ENCODE measurements around the gene TBL1XR1. TPM values are rescaled to one million over a fixed set of nuclear protein-coding genes. Genes with fewer than 3 reads are reported as not detected.

The TBL1XR1 gene
- total and polyA plus RNA-seq, 2 of the 4 experiments (the other 2 are of a cell fraction): 25.2 to 170 TPM

DNA sequence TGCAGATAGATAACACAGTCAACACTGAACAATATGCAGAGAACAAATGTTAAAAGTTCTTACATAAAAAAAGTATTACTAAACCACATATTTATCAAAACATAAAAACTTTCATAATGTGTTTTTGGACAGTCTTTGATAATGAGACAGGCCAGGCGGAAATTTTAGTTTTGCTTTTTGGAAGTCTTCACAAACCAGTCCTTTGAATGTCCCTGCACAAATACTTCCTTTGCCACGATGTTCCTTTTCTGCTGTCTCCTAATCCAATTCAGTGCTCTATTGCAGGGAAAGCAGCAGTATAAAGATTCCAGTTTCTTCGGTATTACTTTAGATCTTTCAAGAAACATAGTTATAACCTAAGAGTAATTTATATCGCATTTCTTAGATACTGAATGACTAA lies 135.9 kb downstream of the TBL1XR1 start:
- Histone ChIP-seq H4K91ac (ENCODE audit: insufficient read depth, low read depth, low read length) (no peak overlapping the region), H3K4me2 (ENCODE audit: low read depth, low read length) (no peak overlapping the region), H3K9me3 (ENCODE audit: control insufficient read depth, insufficient read depth, low read length) (no peaks in the 10 kb centered on the region), H3K18ac (ENCODE audit: low read depth, low read length) (no peak overlapping the region), H3K56ac (ENCODE audit: extremely low read depth, insufficient read depth, low read length) (no peak overlapping the region), H3K14ac (replicated peaks; ENCODE audit: low read depth, low read length) (no peak overlapping the region), H2AK5ac (ENCODE audit: low read depth, low read length) (no peak overlapping the region), H2AFZ (replicated peaks; ENCODE audit: low read length, poor library complexity) (no peak overlapping the region), H3K79me1 (ENCODE audit: low read depth in 1 of 2, low read length in 2 of 2) (peaks cover 26 to 72% of the 10 kb centered on the region in 2 experiments; a peak in 3 of 4 replicates), H3K9ac (ENCODE audit: low read depth, low read length) (no peak overlapping the region), H3K36me3 (ENCODE audit: control insufficient read depth, insufficient read depth, low read length) (peaks cover 1% of the 10 kb centered on the region), H2BK5ac (ENCODE audit: low read depth, low read length, poor library complexity, severe bottlenecking) (no peak overlapping the region), H3K23ac (ENCODE audit: low read depth, low read length) (peak overlapping the region; percentile 24; the same call in 1 of the 2 replicates), H4K8ac (ENCODE audit: low read depth in 2 of 2, low read length in 2 of 2) (no peak overlapping the region), H2BK15ac (ENCODE audit: low read depth, low read length) (no peak overlapping the region), H2AK9ac (replicated peaks; ENCODE audit: low read depth, low read length, poor library complexity) (no peak overlapping the region), H2BK20ac (ENCODE audit: low read depth, low read length) (no peak overlapping the region), H3K27me3 (ENCODE audit: control insufficient read depth, insufficient read depth, low read length) (no peaks in the 10 kb centered on the region), H4K5ac (ENCODE audit: low read depth, low read length) (no peak overlapping the region), H4K20me1 (ENCODE audit: insufficient read depth, low read length) (peaks cover 11% of the 10 kb centered on the region; the same call in 1 of the 2 replicates), H3K4me3 (ENCODE audit: insufficient read depth, low read depth, low read length) (no peak overlapping the region), H2BK120ac (ENCODE audit: low read depth, low read length) (no peak overlapping the region), H3K4ac (ENCODE audit: low read depth, low read length) (no peak overlapping the region), H3K9me1 (ENCODE audit: insufficient read depth, low read length) (peaks cover 4% of the 10 kb centered on the region), H3K4me1 (ENCODE audit: control insufficient read depth, insufficient read depth, low read length) (peaks cover 4% of the 10 kb centered on the region; the same call in 1 of the 2 replicates), H3K27ac (ENCODE audit: insufficient read depth, low read length) (no peak overlapping the region)
- DNase-seq (no peak), ATAC-seq (ENCODE audit: low read depth) (no peak)
- TF ChIP-seq RCOR1 (IDR thresholded peaks at IDR 0.05; ENCODE audit: insufficient replicate concordance, low read length): no peak
- TF ChIP-seq CHD1 (IDR thresholded peaks at IDR 0.05; ENCODE audit: low read depth, low read length): no peak
- TF ChIP-seq NFE2L2 (IDR thresholded peaks at IDR 0.05; ENCODE audit: low read depth, low read length): no peak
- TF ChIP-seq, protein P1, sequence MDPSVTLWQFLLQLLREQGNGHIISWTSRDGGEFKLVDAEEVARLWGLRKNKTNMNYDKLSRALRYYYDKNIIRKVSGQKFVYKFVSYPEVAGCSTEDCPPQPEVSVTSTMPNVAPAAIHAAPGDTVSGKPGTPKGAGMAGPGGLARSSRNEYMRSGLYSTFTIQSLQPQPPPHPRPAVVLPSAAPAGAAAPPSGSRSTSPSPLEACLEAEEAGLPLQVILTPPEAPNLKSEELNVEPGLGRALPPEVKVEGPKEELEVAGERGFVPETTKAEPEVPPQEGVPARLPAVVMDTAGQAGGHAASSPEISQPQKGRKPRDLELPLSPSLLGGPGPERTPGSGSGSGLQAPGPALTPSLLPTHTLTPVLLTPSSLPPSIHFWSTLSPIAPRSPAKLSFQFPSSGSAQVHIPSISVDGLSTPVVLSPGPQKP (IDR thresholded peaks at IDR 0.05; ENCODE audit: borderline replicate concordance, low read depth, low read length): no peak
- no peak for TF ChIP-seq FOS (IDR thresholded peaks at IDR 0.05; ENCODE audit: low read depth, low read length)
- no peak for TF ChIP-seq CEBPB (IDR thresholded peaks at IDR 0.05; ENCODE audit: low read depth, low read length)
- TF ChIP-seq, protein P2, sequence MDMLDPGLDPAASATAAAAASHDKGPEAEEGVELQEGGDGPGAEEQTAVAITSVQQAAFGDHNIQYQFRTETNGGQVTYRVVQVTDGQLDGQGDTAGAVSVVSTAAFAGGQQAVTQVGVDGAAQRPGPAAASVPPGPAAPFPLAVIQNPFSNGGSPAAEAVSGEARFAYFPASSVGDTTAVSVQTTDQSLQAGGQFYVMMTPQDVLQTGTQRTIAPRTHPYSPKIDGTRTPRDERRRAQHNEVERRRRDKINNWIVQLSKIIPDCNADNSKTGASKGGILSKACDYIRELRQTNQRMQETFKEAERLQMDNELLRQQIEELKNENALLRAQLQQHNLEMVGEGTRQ (IDR thresholded peaks at IDR 0.05; ENCODE audit: low read depth, low read length): no peak
- no peak for TF ChIP-seq RFX5 (IDR thresholded peaks at IDR 0.05; ENCODE audit: low read depth, low read length)
- TF ChIP-seq SMC3 (IDR thresholded peaks at IDR 0.05; ENCODE audit: low read depth, low read length): no peak
- no peak for TF ChIP-seq MXI1 (IDR thresholded peaks at IDR 0.05; ENCODE audit: borderline replicate concordance, low read depth, low read length)
- TF ChIP-seq, protein P3, sequence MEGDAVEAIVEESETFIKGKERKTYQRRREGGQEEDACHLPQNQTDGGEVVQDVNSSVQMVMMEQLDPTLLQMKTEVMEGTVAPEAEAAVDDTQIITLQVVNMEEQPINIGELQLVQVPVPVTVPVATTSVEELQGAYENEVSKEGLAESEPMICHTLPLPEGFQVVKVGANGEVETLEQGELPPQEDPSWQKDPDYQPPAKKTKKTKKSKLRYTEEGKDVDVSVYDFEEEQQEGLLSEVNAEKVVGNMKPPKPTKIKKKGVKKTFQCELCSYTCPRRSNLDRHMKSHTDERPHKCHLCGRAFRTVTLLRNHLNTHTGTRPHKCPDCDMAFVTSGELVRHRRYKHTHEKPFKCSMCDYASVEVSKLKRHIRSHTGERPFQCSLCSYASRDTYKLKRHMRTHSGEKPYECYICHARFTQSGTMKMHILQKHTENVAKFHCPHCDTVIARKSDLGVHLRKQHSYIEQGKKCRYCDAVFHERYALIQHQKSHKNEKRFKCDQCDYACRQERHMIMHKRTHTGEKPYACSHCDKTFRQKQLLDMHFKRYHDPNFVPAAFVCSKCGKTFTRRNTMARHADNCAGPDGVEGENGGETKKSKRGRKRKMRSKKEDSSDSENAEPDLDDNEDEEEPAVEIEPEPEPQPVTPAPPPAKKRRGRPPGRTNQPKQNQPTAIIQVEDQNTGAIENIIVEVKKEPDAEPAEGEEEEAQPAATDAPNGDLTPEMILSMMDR (conservative IDR thresholded peaks at IDR 0.05; ENCODE audit: low read depth, low read length): no peak
- no peak for TF ChIP-seq POLR2A (IDR thresholded peaks at IDR 0.05; ENCODE audit: low read depth, low read length)
- TF ChIP-seq RAD21 (IDR thresholded peaks at IDR 0.05; ENCODE audit: low read length): no peak
- no peak for TF ChIP-seq BHLHE40 (IDR thresholded peaks at IDR 0.05; ENCODE audit: low read depth, low read length)
- no peak for TF ChIP-seq MAZ (IDR thresholded peaks at IDR 0.05; ENCODE audit: borderline replicate concordance, low read depth, low read length)
- no peak for TF ChIP-seq MAFK (IDR thresholded peaks at IDR 0.05; ENCODE audit: low read depth, low read length)
- POLR2A ChIA-PET (ENCODE audit: unreplicated experiment): no interaction called here
- intact Hi-C loops (cut with micrococcal nuclease) (no loop called here), in situ Hi-C loops (cut with MboI; ENCODE audit: low sequenced_read_pairs) (loop anchor here (25.0 kb wide), 1 partner anchor 1276 kb away; no protein-coding TSS in a partner anchor), dilution Hi-C loops (cut with HindIII; ENCODE audit: low sequenced_read_pairs, unreplicated experiment) (no loop called here)
- no TSS peak for BruUV-seq (replicated peaks)
- no CpG with 5 or more reads among the region's 4 CpGs for whole genome bisulfite sequencing, 2 experiments (ENCODE audit: extremely low coverage in 2 of 2, insufficient read length in 1 of 2)
- CTCF ChIA-PET: no interaction called here

All from IMR-90 (cell line).